PFSK-1 (cell line): ENCODE data around the gene MAP1B.

ENCODE experiments used
- FOXP2 ChIP-seq: optimal IDR thresholded peaks from 2 replicates; pipeline ENCODE3; 2011; ENCODE audit warnings: borderline replicate concordance, control low read depth, inconsistent platforms; ENCODE audit not compliant: insufficient read depth; ENCODE audit errors: extremely low read length, extremely low read depth
- POLR2AphosphoS5 ChIP-seq: IDR thresholded peaks from 2 replicates; pipeline ENCODE4 v1.6.1; 2012; ENCODE audit warnings: low read depth, mild to moderate bottlenecking, control low read depth, low read length, moderate library complexity
- SIN3A ChIP-seq: IDR thresholded peaks from 2 replicates; pipeline ENCODE4 v1.6.1; 2012; ENCODE audit warnings: mild to moderate bottlenecking, low read length, moderate library complexity, borderline replicate concordance; ENCODE audit not compliant: insufficient read depth

GRCh38 chr5:72075461-72075860, 31.8 kb upstream of the MAP1B start:
- TF ChIP-seq SIN3A (no peak), POLR2AphosphoS5 (no peak), FOXP2 (no peak)
